ENCODE data around the gene EFEMP1.

Gene EFEMP1

GRCh38 chr2:55923091-55923981 lies at the start of gene EFEMP1:
EFEMP1 (minus strand) TSS chr2:55923782; CDS start chr2:55922440, 1,342 bp downstream.
- TF ChIP-seq GATA3 (IDR thresholded peaks at IDR 0.05; ENCODE audit: low read depth, low read length), result no peak
- TF ChIP-seq GATA2 (IDR thresholded peaks at IDR 0.05; ENCODE audit: low read depth, low read length), result no peak

- no peak for TF ChIP-seq GATA3 (IDR thresholded peaks at IDR 0.05; ENCODE audit: low read depth, low read length)
- TF ChIP-seq GATA2 (IDR thresholded peaks at IDR 0.05; ENCODE audit: low read depth, low read length), result no peak
Measured at GRCh38 chr2:55970500-55970899, 46.9 kb upstream of the EFEMP1 start.

- TF ChIP-seq GATA2 (IDR thresholded peaks at IDR 0.05; ENCODE audit: low read depth, low read length), result no peak
- no peak for TF ChIP-seq GATA3 (IDR thresholded peaks at IDR 0.05; ENCODE audit: low read depth, low read length)
Measured at GRCh38 chr2:55968941-55969340, 45.4 kb upstream of the EFEMP1 start.

- TF ChIP-seq GATA3 (IDR thresholded peaks at IDR 0.05; ENCODE audit: low read depth, low read length) (no peak), GATA2 (IDR thresholded peaks at IDR 0.05; ENCODE audit: low read depth, low read length) (no peak)
Measured at GRCh38 chr2:55966401-55967118, 43.0 kb upstream of the EFEMP1 start.

- TF ChIP-seq GATA2 (IDR thresholded peaks at IDR 0.05; ENCODE audit: low read depth, low read length) (no peak), GATA3 (IDR thresholded peaks at IDR 0.05; ENCODE audit: low read depth, low read length) (no peak)
Measured at GRCh38 chr2:55965966-55966365, 42.4 kb upstream of the EFEMP1 start.

GRCh38 chr2:55965276-55965675 lies 41.7 kb upstream of the EFEMP1 start:
- TF ChIP-seq GATA3 (IDR thresholded peaks at IDR 0.05; ENCODE audit: low read depth, low read length) (no peak), GATA2 (IDR thresholded peaks at IDR 0.05; ENCODE audit: low read depth, low read length) (no peak)

GRCh38 chr2:55962915-55963314 lies 39.3 kb upstream of the EFEMP1 start:
- no peak for TF ChIP-seq GATA2 (IDR thresholded peaks at IDR 0.05; ENCODE audit: low read depth, low read length)
- TF ChIP-seq GATA3 (IDR thresholded peaks at IDR 0.05; ENCODE audit: low read depth, low read length), result no peak

GRCh38 chr2:55961318-55961911 lies 37.8 kb upstream of the EFEMP1 start:
- TF ChIP-seq GATA3 (IDR thresholded peaks at IDR 0.05; ENCODE audit: low read depth, low read length), result no peak
- TF ChIP-seq GATA2 (IDR thresholded peaks at IDR 0.05; ENCODE audit: low read depth, low read length), result no peak

- TF ChIP-seq GATA3 (IDR thresholded peaks at IDR 0.05; ENCODE audit: low read depth, low read length), result no peak
- no peak for TF ChIP-seq GATA2 (IDR thresholded peaks at IDR 0.05; ENCODE audit: low read depth, low read length)
Measured at GRCh38 chr2:55958756-55959155, 35.2 kb upstream of the EFEMP1 start.

GRCh38 chr2:55957142-55957541 lies 33.6 kb upstream of the EFEMP1 start:
- no peak for TF ChIP-seq GATA3 (IDR thresholded peaks at IDR 0.05; ENCODE audit: low read depth, low read length)
- TF ChIP-seq GATA2 (IDR thresholded peaks at IDR 0.05; ENCODE audit: low read depth, low read length), result no peak

- TF ChIP-seq GATA3 (IDR thresholded peaks at IDR 0.05; ENCODE audit: low read depth, low read length), result no peak
- TF ChIP-seq GATA2 (IDR thresholded peaks at IDR 0.05; ENCODE audit: low read depth, low read length), result no peak
Measured at GRCh38 chr2:55954306-55955035, 30.9 kb upstream of the EFEMP1 start.

GRCh38 chr2:55952415-55952814 lies 28.8 kb upstream of the EFEMP1 start:
- TF ChIP-seq GATA2 (IDR thresholded peaks at IDR 0.05; ENCODE audit: low read depth, low read length) (no peak), GATA3 (IDR thresholded peaks at IDR 0.05; ENCODE audit: low read depth, low read length) (no peak)

- TF ChIP-seq GATA3 (IDR thresholded peaks at IDR 0.05; ENCODE audit: low read depth, low read length), result no peak
- TF ChIP-seq GATA2 (IDR thresholded peaks at IDR 0.05; ENCODE audit: low read depth, low read length), result no peak
Measured at GRCh38 chr2:55951533-55951932, 28.0 kb upstream of the EFEMP1 start.

- TF ChIP-seq GATA3 (IDR thresholded peaks at IDR 0.05; ENCODE audit: low read depth, low read length), result no peak
- TF ChIP-seq GATA2 (IDR thresholded peaks at IDR 0.05; ENCODE audit: low read depth, low read length), result no peak
Measured at GRCh38 chr2:55949613-55950012, 26.0 kb upstream of the EFEMP1 start.
